ENCODE results near the gene DHRS3. TPM values are rescaled to one million over a fixed set of nuclear protein-coding genes. Genes with fewer than 3 reads are reported as not detected.
"Not testable (repeated sequence)": the region's sequence is repeated elsewhere in the genome, so short reads cannot be mapped to it uniquely, and the experiment has no call there.

Gene DHRS3
- polyA plus RNA-seq, 4 donors: 81.3 to 236 (median 88.0) TPM

DNA sequence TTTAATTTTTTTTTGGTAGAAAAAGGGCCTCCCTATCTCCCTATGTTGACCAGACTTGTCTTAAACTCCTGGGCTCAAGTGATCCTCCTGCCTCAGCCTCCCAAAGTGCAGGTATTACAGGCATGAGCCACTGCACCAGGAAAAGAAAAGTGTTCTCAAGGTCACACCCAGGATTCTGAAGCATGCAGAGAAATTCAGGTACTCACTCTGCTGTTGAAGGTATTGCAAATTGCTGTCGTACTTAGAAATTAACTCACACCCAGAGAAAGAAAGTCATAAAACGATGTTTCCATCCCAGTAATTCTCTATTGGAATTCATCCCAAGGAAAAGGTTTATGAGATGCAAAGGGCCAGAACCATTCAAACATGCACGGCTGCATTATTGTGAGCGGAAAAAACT lies 73.7 kb downstream of the DHRS3 start:
- no peak for DNase-seq (ENCODE audit: low read depth in 4 of 4, low spot score in 3 of 4)

GRCh38 chr1:12543740-12544154 lies 74.3 kb downstream of the DHRS3 start:
- no peak for DNase-seq (ENCODE audit: low read depth in 4 of 4, low spot score in 3 of 4)

- DNase-seq (ENCODE audit: low read depth in 4 of 4, low spot score in 3 of 4): no peak
These were observed 75.1 kb downstream of the DHRS3 start for GRCh38 chr1:12542616-12543592.

DNA sequence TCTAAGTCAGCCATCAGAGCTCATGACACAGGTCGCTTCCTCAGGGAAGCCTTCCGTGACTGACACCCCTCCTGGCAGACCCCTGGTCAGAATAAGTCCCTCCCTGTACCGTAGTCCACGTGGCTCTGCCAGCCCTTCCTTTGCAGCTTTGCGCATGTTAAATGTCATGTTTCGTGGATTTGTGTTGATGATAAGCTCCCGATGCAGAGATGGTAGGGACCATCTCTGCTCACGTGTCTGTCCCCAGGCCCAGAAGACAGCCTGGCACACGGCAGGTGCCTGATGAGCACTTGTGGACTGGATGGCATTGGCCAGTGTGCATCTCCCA lies 75.9 kb downstream of the DHRS3 start:
- DNase-seq (ENCODE audit: low read depth in 4 of 4, low spot score in 3 of 4): no peak

GRCh38 chr1:12541274-12542137 lies 76.5 kb downstream of the DHRS3 start:
- DNase-seq (ENCODE audit: low read depth in 4 of 4, low spot score in 3 of 4): no peak

DNA sequence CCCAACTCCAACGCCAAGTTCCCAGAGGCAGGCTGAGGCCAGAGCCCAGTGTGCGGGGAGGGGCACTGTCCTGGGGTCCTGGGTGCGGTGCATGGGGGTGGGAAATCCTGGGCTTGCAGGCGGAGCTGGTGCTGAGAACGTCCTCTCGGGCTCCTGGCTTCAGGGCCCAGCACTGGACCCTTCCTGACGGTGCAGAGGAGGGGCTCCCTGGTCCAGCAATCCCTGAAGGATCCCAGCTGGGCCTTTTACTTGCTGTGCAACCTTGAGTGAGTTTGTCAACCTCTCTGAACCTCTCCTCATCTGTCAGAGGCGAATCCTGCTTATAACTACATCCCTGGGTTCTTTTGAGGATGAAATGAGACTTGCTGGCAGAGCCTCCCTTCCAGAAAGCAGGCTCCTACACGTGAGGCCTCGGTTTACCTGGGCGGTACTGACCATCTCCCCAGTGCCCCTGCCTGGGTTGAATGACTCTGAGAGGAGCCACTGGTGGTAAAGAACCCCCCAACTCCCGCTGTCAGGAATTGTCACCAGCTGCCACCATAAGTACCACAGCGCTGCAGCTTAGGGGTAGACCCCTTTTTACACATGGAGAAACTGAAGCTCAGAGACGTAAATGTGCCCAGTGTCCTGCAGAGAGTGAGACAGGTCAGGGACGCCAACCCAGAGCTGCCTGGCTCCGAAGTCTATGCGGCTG lies 77.3 kb downstream of the DHRS3 start:
- no peak for DNase-seq (ENCODE audit: low read depth in 4 of 4, low spot score in 3 of 4)

- peak in 1 of 4 donors; percentile 80 for DNase-seq (ENCODE audit: low read depth in 4 of 4, low spot score in 3 of 4)
These were observed 78.1 kb downstream of the DHRS3 start for GRCh38 chr1:12539705-12540579.

GRCh38 chr1:12539320-12539704 lies 78.7 kb downstream of the DHRS3 start:
- no peak for DNase-seq (ENCODE audit: low read depth in 4 of 4, low spot score in 3 of 4)

DNA sequence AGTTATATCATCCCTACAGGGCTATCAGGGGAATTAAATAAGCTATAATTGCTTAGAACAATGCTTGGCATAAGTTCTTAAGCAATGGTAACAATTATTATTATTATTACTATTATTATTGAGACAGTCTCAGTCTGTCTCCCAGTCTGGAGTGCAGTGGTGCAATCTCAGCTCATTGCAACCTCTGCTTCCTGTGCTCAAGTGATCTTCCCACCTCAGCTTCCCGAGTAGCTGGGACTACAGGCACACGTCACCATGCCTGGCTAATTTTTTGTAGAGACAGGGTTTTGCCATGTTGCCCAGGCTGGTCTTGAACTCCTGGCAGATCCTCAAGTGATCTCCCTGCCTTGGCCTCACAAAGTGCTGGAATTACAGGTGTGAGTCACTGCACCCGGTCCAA lies 79.5 kb downstream of the DHRS3 start:
- not testable (repeated sequence) for DNase-seq (ENCODE audit: low read depth in 4 of 4, low spot score in 3 of 4)

- no peak for DNase-seq (ENCODE audit: low read depth in 4 of 4, low spot score in 3 of 4)
These were observed 80.0 kb downstream of the DHRS3 start for GRCh38 chr1:12537906-12538461.

- DNase-seq (ENCODE audit: low read depth in 4 of 4, low spot score in 3 of 4): no peak
These were observed 80.7 kb downstream of the DHRS3 start for GRCh38 chr1:12537294-12537693.

DNA sequence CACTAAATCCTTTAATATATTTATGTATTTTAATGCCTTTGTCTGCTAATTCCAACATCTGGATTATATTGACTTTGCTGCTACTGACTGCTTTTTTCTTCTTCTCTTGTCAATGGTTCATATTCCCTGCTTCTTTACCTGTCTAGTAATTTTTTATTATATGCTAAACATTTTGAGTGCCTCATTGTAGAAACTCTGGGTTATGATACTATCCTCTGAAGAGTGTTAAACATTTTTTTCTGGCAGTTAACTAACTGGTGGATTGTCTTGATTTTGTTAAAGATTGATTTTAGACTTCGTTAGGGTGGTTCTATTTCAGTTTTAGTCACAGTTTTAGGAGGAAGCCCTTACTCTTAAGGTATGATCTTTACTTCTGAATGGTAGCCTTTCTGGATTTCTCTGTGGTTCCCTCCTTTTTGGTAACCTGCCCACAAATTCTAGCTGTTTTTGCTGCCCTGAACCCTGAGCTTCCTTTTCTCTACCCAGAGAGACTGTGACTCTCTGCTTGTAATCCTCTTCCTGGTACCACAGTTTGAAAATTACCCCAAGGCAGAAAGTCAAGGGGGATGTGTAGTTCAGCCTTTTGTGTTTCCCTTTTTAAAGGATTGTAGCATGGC lies 81.9 kb downstream of the DHRS3 start:
- no peak for DNase-seq (ENCODE audit: low read depth in 4 of 4, low spot score in 3 of 4)

GRCh38 chr1:12532405-12533315 lies 85.3 kb downstream of the DHRS3 start:
- no peak for DNase-seq (ENCODE audit: low read depth in 4 of 4, low spot score in 3 of 4)

DNA sequence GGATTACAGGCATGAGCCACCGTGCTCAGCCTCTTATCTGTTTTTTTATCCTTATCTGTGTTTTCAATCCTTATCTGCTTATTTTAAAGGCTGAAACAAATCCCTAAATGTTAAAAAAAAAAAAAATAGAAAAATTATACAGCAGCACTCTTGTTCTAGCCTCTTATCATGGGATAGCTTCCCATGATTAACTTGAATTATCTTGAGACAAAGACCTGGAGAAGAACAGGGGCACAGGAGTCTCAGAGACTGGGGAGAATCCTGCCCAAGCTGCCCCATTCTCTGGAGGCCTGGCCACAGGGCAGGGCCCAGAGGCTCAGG lies 86.9 kb downstream of the DHRS3 start:
- DNase-seq (ENCODE audit: low read depth in 4 of 4, low spot score in 3 of 4): no peak

DNA sequence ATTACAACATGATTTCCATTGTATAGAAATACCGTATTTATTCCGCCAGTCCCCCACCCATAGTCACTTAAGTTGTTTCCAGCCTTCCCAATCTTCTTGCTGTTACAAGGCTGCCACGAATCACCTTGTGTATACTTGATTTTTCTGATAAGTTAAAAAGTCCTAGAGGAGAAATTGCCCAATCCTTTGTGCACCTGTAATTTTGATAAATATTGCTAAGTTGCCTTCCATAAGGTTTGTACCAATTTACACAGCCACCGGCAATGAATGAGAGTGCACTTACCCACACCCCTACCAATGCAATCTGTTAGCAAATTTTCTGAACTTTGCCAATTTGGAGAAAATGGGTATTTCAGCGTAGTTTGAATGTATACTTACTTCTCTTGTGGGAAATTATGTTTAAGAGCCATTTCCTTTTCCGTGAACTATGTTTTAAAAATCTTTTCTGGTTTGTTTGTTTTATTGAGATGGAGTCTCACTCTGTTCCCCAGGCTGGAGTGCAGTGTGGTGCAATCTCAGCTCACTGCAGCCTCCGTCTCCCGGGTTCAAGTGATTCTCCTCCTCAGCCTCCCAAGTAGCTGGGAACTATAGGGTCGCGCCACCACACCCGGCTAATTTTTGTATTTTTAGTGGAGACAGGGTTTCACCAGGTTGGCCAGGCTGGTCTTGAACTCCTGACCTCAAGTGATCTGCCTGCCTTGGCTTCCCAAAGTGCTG lies 87.4 kb downstream of the DHRS3 start:
- DNase-seq (ENCODE audit: low read depth in 4 of 4, low spot score in 3 of 4): no peak

DNA sequence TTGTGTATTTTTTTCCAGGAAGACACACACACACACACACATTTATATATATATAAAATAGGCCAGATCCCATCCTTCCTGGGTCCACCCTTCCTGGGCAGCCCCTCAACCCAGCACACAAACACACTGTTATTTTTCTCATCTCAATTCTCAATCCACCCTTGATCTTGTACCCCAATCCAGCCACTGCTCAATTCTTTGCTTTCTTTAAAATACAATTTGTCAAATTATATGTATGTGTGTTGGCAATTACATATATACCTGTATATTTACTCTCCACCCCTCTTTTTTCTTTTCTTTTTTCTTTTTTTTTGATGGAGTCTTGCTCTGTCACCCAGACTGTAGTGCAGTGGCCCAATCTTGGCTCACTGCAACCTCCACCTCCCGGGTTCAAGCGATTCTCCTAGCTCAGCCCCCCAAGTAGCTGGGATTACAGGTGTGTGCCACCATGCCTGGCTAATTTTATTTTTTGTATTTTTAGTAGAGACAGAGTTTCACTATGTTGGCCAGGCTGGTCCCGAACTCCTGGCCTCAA lies 88.3 kb downstream of the DHRS3 start:
- no peak for DNase-seq (ENCODE audit: low read depth in 4 of 4, low spot score in 3 of 4)

- no peak for DNase-seq (ENCODE audit: low read depth in 4 of 4, low spot score in 3 of 4)
These were observed 89.8 kb downstream of the DHRS3 start for GRCh38 chr1:12528021-12528852.
